A549 (cell line): ENCODE data around the gene UBASH3B. TPM values are rescaled to one million over a fixed set of nuclear protein-coding genes. Genes with fewer than 3 reads are reported as not detected.

ENCODE experiments used
- ATAC-seq, 2 experiments: fragments of 200-7000 bp in 1 of 2; fragments of >200 bp in 1 of 2; cut with Nextera tagmentation in 1 of 2; cut with Tn5 transposase in 1 of 2; 3 replicates each; pipeline versions ENCODE4 v1.8.0 to v1.9.1; 2018 to 2020; ENCODE audit warnings: mild to moderate bottlenecking in 1 of 2, moderate library complexity in 1 of 2
- CTCF ChIA-PET: fragments of 300-600 bp; sonication (Branson Sonifier 250); formaldehyde crosslinking; extraction: SDS; loops from one replicate; lab custom pipeline; 2021; ENCODE audit warnings: antibody characterized with exemption, inconsistent platforms; lab: Yijun Ruan, JAX
- POLR2A ChIA-PET: fragments of 350-600 bp; formaldehyde crosslinking; extraction: SDS; loops from one replicate; lab custom pipeline; 2021; ENCODE audit warnings: antibody characterized with exemption, inconsistent platforms; lab: Yijun Ruan, JAX
- DNase-seq, 2 experiments: peaks; one replicate each; pipeline versions ENCODE4 v3.0.0 to v3.0.0-alpha.2; 2011 to 2016; ENCODE audit warnings: low read depth in 1 of 2, low spot score in 1 of 2
- FAIRE-seq: peaks from 2 replicates; lab custom pipeline; 2011; peaks lifted over from hg19 to GRCh38; lab: Jason Lieb, UNC
- H3K27ac ChIP-seq, 2 experiments: fragments of >200 bp; sonication (Bioruptor Twin); formaldehyde crosslinking; 3 replicates each; pipeline ENCODE4 v1.5.1; 2016 to 2017
- H3K4me1 ChIP-seq: fragments of >200 bp; sonication (Bioruptor Twin); formaldehyde crosslinking; 3 replicates; pipeline ENCODE4 v1.6.1; 2016
- H3K4me2 ChIP-seq: fragments of >200 bp; sonication (Bioruptor Twin); formaldehyde crosslinking; 3 replicates; pipeline ENCODE4 v1.6.1; 2016
- H3K4me3 ChIP-seq: fragments of >200 bp; sonication (Bioruptor Twin); formaldehyde crosslinking; 3 replicates; pipeline ENCODE4 v1.5.1; 2016
- H3K9me3 ChIP-seq: fragments of >200 bp; sonication (Bioruptor Twin); formaldehyde crosslinking; 3 replicates; pipeline ENCODE4 v1.6.1; 2016
- BHLHE40 ChIP-seq: IDR thresholded peaks from 2 replicates; pipeline ENCODE4 v1.6.1; 2012; ENCODE audit warnings: low read depth, low read length, inconsistent platforms
- CHD4 ChIP-seq: fragments of 200-600 bp; sonication (generic); IDR thresholded peaks from 2 replicates; pipeline ENCODE4 v1.6.1; 2016; ENCODE audit warnings: antibody characterized with exemption, mild to moderate bottlenecking, borderline replicate concordance
- CTCF ChIP-seq: fragments of >200 bp; sonication (Bioruptor Twin); formaldehyde crosslinking; IDR thresholded peaks from 3 replicates; pipeline ENCODE4 v1.5.1; 2016
- EHMT2 ChIP-seq: fragments of 200-600 bp; sonication (generic); IDR thresholded peaks from 2 replicates; pipeline ENCODE4 v1.6.1; 2016; ENCODE audit warnings: antibody characterized with exemption, low read depth, mild to moderate bottlenecking, moderate library complexity
- EP300 ChIP-seq, 2 experiments: fragments of >200 bp; sonication (Bioruptor Twin); formaldehyde crosslinking; IDR thresholded peaks; 2 replicates in 1 of 2; 3 replicates in 1 of 2; pipeline ENCODE4 v1.6.1; 2016 to 2017
- FOSB ChIP-seq: fragments of 250-450 bp; sonication (Bioruptor Pico); IDR thresholded peaks from 2 replicates; pipeline ENCODE4 v1.5.0; 2020; ENCODE audit warnings: mild to moderate bottlenecking, moderate library complexity
- FOSL2 ChIP-seq, 2 experiments: fragments of 450-650 bp in 1 of 2; fragments of >200 bp in 1 of 2; sonication (Bioruptor Twin) in 1 of 2; formaldehyde crosslinking; IDR thresholded peaks; 2 replicates each; pipeline versions ENCODE4 v1.5.0 to v1.6.1; 2016 to 2020; ENCODE audit warnings: mild to moderate bottlenecking in 1 of 2, moderate library complexity in 1 of 2
- FOXS1 ChIP-seq: fragments of 250-450 bp; sonication (Bioruptor Pico); IDR thresholded peaks from 2 replicates; pipeline ENCODE4 v1.5.0; 2020; ENCODE audit warnings: mild to moderate bottlenecking, moderate library complexity
- GATA3 ChIP-seq: IDR thresholded peaks from 2 replicates; pipeline ENCODE4 v1.6.1; 2012; ENCODE audit warnings: borderline replicate concordance
- HDAC2 ChIP-seq: fragments of 200-600 bp; sonication (generic); IDR thresholded peaks from 2 replicates; pipeline ENCODE4 v1.6.1; 2016
- HEYL ChIP-seq: fragments of 250-450 bp; sonication (Bioruptor Pico); IDR thresholded peaks from 2 replicates; pipeline ENCODE4 v1.8.0; 2021; ENCODE audit warnings: mild to moderate bottlenecking, moderate library complexity
- HOXA7 ChIP-seq: fragments of 250-450 bp; sonication (Bioruptor Pico); IDR thresholded peaks from 2 replicates; pipeline ENCODE4 v1.5.0; 2020; ENCODE audit warnings: mild to moderate bottlenecking, moderate library complexity
- HOXB13 ChIP-seq: fragments of 250-450 bp; sonication (Bioruptor Pico); IDR thresholded peaks from 2 replicates; pipeline ENCODE4 v1.5.0; 2020; ENCODE audit warnings: low read depth, mild to moderate bottlenecking, moderate library complexity
- JUNB ChIP-seq: fragments of >200 bp; sonication (Bioruptor Twin); formaldehyde crosslinking; IDR thresholded peaks from 2 replicates; pipeline ENCODE4 v1.6.1; 2016
- MYC ChIP-seq: IDR thresholded peaks from 2 replicates; pipeline ENCODE4 v1.6.1; 2012; ENCODE audit warnings: mild to moderate bottlenecking, inconsistent platforms, low read length, improper control_type of control experiment, borderline replicate concordance
- POLR2AphosphoS2 ChIP-seq: conservative IDR thresholded peaks from 2 replicates; pipeline ENCODE4 v1.6.1; 2012; ENCODE audit warnings: low read length, improper control_type of control experiment, inconsistent platforms
- RAD21 ChIP-seq, 2 experiments: fragments of >200 bp in 1 of 2; sonication (Bioruptor Twin) in 1 of 2; formaldehyde crosslinking in 1 of 2; IDR thresholded peaks in 1 of 2; conservative IDR thresholded peaks in 1 of 2; 2 replicates in 1 of 2; 3 replicates in 1 of 2; pipeline ENCODE4 v1.6.1; 2012 to 2018; ENCODE audit warnings: inconsistent platforms in 1 of 2
- RARB ChIP-seq: fragments of 250-450 bp; sonication (Bioruptor Pico); IDR thresholded peaks from 2 replicates; pipeline ENCODE4 v1.8.0; 2021; ENCODE audit warnings: mild to moderate bottlenecking, moderate library complexity
- RCOR1 ChIP-seq: fragments of 150-350 bp; IDR thresholded peaks from 2 replicates; pipeline ENCODE4 v1.6.1; 2014; ENCODE audit warnings: antibody characterized with exemption, low read length, low read depth
- RFX5 ChIP-seq: fragments of 450-650 bp; IDR thresholded peaks from 2 replicates; pipeline ENCODE4 v1.7.1; 2014; ENCODE audit warnings: antibody characterized with exemption, mild to moderate bottlenecking, moderate library complexity
- TFCP2L1 ChIP-seq: fragments of 250-450 bp; sonication (Bioruptor Pico); IDR thresholded peaks from 2 replicates; pipeline ENCODE4 v1.5.0; 2021; ENCODE audit warnings: mild to moderate bottlenecking
- TP53 ChIP-seq: fragments of 250-450 bp; sonication (Bioruptor Pico); IDR thresholded peaks from 2 replicates; pipeline ENCODE4 v1.5.0; 2021; ENCODE audit warnings: mild to moderate bottlenecking, moderate library complexity
- USF2 ChIP-seq: fragments of 450-650 bp; IDR thresholded peaks from 2 replicates; pipeline ENCODE4 v1.6.1; 2014; ENCODE audit warnings: antibody characterized with exemption
- ZC3H11A ChIP-seq: fragments of 450-650 bp; IDR thresholded peaks from 2 replicates; pipeline ENCODE4 v1.6.1; 2014; ENCODE audit warnings: antibody characterized with exemption, mild to moderate bottlenecking
- ZFP36 ChIP-seq: fragments of 450-650 bp; IDR thresholded peaks from 2 replicates; pipeline ENCODE4 v1.6.1; 2014; ENCODE audit warnings: borderline replicate concordance; ENCODE audit not compliant: partially characterized antibody
- ZNF302 ChIP-seq: fragments of 250-450 bp; sonication (Bioruptor Pico); IDR thresholded peaks from 2 replicates; pipeline ENCODE4 v1.9.0; 2021; ENCODE audit warnings: inconsistent platforms, mild to moderate bottlenecking, moderate library complexity
- ZSCAN20 ChIP-seq: fragments of 250-450 bp; sonication (Bioruptor Pico); IDR thresholded peaks from 2 replicates; pipeline ENCODE4 v1.8.0; 2022; ENCODE audit warnings: mild to moderate bottlenecking, moderate library complexity
- WGBS: methylation state at CpG from one replicate; pipeline ENCODE4 v1.1.6; 2017; ENCODE audit errors: missing lambda C conversion rate; 5-methylcytosine and 5-hydroxymethylcytosine counted together
- polyA plus RNA-seq, 4 experiments: library from polyadenylated mRNA; depleted of rRNA in 3 of 4; stranded (reverse); fragments of >200 nt; fragmentation: RNase III in 1 of 4; extraction: RNeasy Plus Mini Kit Qiagen cat#74134 plus additional on column Dnase treatment in 1 of 4; gene quantifications; 2 replicates in 3 of 4; 3 replicates in 1 of 4; pipeline ENCODE4 v1.2.3, GENCODE V29; 2011 to 2017
- TF ChIP-seq, protein P1 (sequence below): fragments of 150-350 bp; IDR thresholded peaks from 2 replicates; pipeline ENCODE4 v1.6.1; 2014; ENCODE audit warnings: low read depth, mild to moderate bottlenecking, low read length

Gene UBASH3B
- polyA plus RNA-seq, 2 of the 4 experiments (the other 2 are of a cell fraction): 33.4 to 43.0 TPM

- CTCF ChIA-PET: interaction anchor here (1.6 to 6.2 kb wide), 3 partner anchors 45 to 156 kb away, joined by 3 to 42 read pairs (median 6); no protein-coding TSS in a partner anchor
- POLR2A ChIA-PET: no interaction called here
Observed at GRCh38 chr11:122785031-122785541, 129.6 kb downstream of the UBASH3B start.

DNA sequence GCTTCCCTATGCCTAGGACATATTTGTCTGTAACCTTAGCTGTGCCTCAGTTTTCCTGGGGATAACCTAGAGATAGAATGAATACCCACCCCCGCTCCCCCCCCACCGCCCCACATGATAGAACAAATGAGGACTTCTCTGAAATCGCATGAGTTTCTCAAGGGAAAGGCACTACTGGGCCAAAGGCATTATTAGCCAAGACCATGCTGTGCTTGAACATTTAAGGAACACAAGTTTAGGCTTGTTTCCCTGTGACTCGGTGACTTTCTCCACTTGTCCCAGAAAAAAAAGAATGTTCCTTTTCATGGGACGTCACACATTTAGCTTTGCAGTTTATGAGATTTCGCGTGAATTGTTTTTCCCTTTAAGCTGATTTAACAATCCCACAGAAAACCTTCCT is 131.4 kb downstream of the UBASH3B start:
- CTCF ChIA-PET: interaction anchor here (1.8 to 3.9 kb wide), 3 partner anchors 9 to 158 kb away, joined by 5 to 22 read pairs (median 10); no protein-coding TSS in a partner anchor
- Histone ChIP-seq H3K4me2 (no peak overlapping the region), H3K9me3 (no peaks in the 10 kb centered on the region), H3K27ac (no peak overlapping the region), H3K4me3 (no peak overlapping the region), H3K4me1 (peaks cover 13% of the 10 kb centered on the region)
- no peak for FAIRE-seq
- TF ChIP-seq HEYL: no peak
- no peak for TF ChIP-seq ZNF302
- no peak for TF ChIP-seq BHLHE40
- TF ChIP-seq TP53 (CRISPR knock-in tag): no peak
- no peak for TF ChIP-seq FOSL2 (IDR thresholded peaks at IDR 0.05)
- no peak for TF ChIP-seq FOSL2 (CRISPR knock-in tag; IDR thresholded peaks at IDR 0.05)
- TF ChIP-seq HOXA7 (CRISPR knock-in tag): no peak
- TF ChIP-seq RARB (CRISPR knock-in tag): no peak
- TF ChIP-seq HOXB13: no peak
- TF ChIP-seq USF2: no peak
- TF ChIP-seq GATA3: no peak
- TF ChIP-seq EHMT2: no peak
- no peak for TF ChIP-seq CHD4
- 91% methylated on average over 7 of the region's 7 CpGs for WGBS
- no peak for DNase-seq
- ATAC-seq: no peak
- POLR2A ChIA-PET: no interaction called here

More at GRCh38 chr11:122785031-122785541, 129.6 kb downstream of the UBASH3B start:
- H3K4me2 ChIP-seq: no peak overlapping the region
- H3K4me1 ChIP-seq: peaks cover 9% of the 10 kb centered on the region
- no peak for ATAC-seq
- TF ChIP-seq RCOR1 (no peak), JUNB (no peak), HDAC2 (no peak), ZSCAN20 (no peak), RFX5 (no peak), POLR2AphosphoS2 (no peak), CTCF (no peak), ZC3H11A (no peak), RAD21 (conservative IDR thresholded peaks at IDR 0.05 in 1 of 2, IDR thresholded peaks at IDR 0.05 in 1 of 2) (no peak), MYC (no peak), ZFP36 (no peak), EP300 (IDR thresholded peaks at IDR 0.05) (no peak), CHD4 (no peak), FOSB (CRISPR knock-in tag) (no peak), TFCP2L1 (no peak), FOXS1 (CRISPR knock-in tag) (no peak), HOXB13 (no peak), USF2 (no peak), BHLHE40 (no peak)
- TF ChIP-seq, protein P1, sequence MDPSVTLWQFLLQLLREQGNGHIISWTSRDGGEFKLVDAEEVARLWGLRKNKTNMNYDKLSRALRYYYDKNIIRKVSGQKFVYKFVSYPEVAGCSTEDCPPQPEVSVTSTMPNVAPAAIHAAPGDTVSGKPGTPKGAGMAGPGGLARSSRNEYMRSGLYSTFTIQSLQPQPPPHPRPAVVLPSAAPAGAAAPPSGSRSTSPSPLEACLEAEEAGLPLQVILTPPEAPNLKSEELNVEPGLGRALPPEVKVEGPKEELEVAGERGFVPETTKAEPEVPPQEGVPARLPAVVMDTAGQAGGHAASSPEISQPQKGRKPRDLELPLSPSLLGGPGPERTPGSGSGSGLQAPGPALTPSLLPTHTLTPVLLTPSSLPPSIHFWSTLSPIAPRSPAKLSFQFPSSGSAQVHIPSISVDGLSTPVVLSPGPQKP: no peak
- no peaks in the 10 kb centered on the region for H3K9me3 ChIP-seq
- 91% methylated on average over 13 of the region's 13 CpGs for WGBS
- H3K27ac ChIP-seq: peak overlapping the region in 1 of 2 experiments; percentile 31; a peak in 3 of 6 replicates
- DNase-seq: no peak
- FAIRE-seq: no peak
- no peak overlapping the region for H3K4me3 ChIP-seq
